Neuron (in vitro differentiated cells): ENCODE results near the gene TPPP2.

ENCODE experiments used
- H2AFZ ChIP-seq: one replicate; pipeline ENCODE4 v1.6.1; 2013; ENCODE audit warnings: low read depth, mild to moderate bottlenecking, inconsistent platforms, low read length, moderate library complexity
- H3K27me3 ChIP-seq: one replicate; pipeline ENCODE4 v1.6.1; 2013; ENCODE audit warnings: low read length; ENCODE audit not compliant: insufficient read depth
- H3K36me3 ChIP-seq: one replicate; pipeline ENCODE4 v1.6.1; 2013; ENCODE audit warnings: low read length; ENCODE audit not compliant: insufficient read depth
- H3K4me1 ChIP-seq: one replicate; pipeline ENCODE4 v1.6.1; 2013; ENCODE audit warnings: low read length; ENCODE audit not compliant: insufficient read depth
- H3K4me3 ChIP-seq: 2 replicates; pipeline ENCODE4 v1.5.1; 2013; ENCODE audit warnings: mild to moderate bottlenecking, low read length, moderate library complexity
- H3K9me3 ChIP-seq: one replicate; pipeline ENCODE4 v1.6.1; 2013; ENCODE audit warnings: low read length

Gene TPPP2

DNA sequence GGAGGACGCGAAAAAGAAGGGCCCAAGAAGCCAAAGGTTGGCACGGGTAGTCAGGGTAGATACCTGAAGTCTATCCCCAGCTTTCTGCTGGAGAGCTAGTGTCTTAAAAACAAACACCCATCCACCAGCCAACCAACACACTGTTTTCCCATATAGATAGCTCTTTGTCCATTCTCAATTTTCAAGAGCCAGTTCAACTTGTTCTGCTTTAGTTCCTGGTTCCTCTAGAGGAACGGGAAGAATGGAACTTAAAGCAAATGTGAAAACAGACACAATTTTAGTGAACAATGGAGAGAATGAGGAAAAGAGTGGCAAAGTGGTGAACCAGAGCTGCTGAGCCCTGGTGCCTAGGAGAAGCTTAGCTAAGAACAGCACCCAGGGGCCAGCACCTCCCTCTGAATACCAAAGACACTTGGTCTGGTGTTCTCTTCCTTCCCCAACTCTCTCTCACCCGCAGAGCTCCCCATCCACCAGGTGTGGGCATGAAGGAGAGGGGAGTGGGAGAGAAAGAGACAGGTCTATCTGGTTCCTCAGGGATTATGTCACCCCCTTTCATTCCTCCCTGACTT, 9.0 kb upstream of the TPPP2 start:
- no peak overlapping the region for H3K4me3 ChIP-seq
- no peaks in the 10 kb centered on the region for H3K9me3 ChIP-seq
- peaks cover 10% of the 10 kb centered on the region for H3K4me1 ChIP-seq
- H3K36me3 ChIP-seq: no peaks in the 10 kb centered on the region
- H2AFZ ChIP-seq: no peak overlapping the region
- peaks cover 41% of the 10 kb centered on the region for H3K27me3 ChIP-seq

DNA sequence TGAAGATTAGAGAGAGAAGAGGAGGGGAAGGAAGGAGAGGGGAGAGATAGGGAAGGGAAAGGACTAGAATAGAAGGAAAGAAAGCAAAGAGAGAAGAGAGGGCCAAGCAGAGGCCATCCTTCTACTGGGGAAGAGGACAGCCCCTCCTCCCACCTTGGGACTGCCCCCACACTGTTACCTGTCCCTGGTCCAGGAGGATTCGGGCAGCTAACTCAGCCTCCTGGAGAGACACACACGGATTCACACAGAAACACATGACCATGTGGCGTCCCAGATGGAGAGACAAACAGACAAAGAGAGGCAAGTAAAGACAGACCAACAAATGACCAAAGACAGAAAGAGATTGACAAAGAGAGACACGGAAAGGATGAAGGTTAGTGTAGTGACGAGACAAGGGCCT, 7.3 kb upstream of the TPPP2 start:
- H2AFZ ChIP-seq: no peak overlapping the region
- no peaks in the 10 kb centered on the region for H3K36me3 ChIP-seq
- no peak overlapping the region for H3K4me3 ChIP-seq
- H3K4me1 ChIP-seq: peaks cover 10% of the 10 kb centered on the region
- H3K9me3 ChIP-seq: no peaks in the 10 kb centered on the region
- H3K27me3 ChIP-seq: peaks cover 57% of the 10 kb centered on the region

DNA sequence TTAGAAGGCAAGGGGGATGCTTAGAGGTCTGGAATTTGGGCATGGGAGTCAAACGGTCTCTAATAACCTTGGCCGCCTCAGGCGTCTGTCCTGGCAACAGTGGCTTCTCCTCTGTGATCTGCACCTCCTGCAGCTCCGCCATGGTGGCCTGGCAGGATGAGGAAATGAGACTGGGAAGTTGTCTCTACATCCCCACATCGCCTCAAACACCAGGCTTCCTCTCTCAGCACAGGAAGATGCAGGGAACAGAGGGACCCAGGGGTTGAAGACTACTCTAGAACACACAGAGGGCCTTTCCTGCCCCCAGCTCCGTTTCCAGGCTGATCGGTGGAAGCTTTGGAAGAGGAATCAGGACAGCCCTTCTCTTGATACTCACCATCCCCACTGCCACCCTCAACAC, 6.8 kb upstream of the TPPP2 start:
- Histone ChIP-seq H3K4me3 (no peak overlapping the region), H3K9me3 (no peaks in the 10 kb centered on the region), H3K36me3 (no peaks in the 10 kb centered on the region), H2AFZ (no peak overlapping the region), H3K27me3 (peaks cover 57% of the 10 kb centered on the region), H3K4me1 (peaks cover 10% of the 10 kb centered on the region)

DNA sequence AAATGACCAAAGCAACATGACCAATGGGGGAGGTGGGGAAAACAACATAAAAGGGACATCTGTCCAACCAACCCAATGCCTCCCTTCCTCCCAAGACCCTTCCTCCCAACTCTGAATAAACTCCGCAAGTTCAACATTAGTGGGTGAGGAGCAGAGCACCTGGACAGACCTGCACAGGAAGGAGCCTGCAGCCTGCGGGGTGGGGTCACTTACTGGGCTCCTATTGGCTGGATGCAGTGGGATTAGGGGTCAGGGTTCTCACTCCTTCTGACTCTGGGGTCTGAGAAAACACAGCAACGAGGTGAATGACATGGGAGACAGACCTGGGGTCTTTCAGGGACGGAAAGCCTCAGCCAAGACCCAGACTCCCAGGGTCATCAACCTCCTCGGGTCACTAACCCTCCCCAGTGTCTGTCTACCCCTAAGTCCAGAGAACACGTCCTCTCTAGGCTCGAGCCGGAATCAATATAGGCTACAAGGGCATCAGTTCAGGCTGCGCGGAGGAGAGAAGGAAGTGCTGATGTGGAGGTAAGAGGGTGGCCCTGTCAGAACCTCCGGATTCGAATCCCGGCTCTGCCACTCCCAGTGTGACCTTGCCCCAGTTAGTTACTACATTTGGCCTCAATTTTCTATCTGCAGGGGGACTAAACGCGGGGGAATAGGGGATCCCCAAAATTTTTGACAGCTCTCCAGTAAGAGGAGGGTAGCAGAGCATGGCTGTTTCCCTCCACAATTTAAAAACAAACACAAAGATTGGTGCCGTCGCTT, 6.0 kb upstream of the TPPP2 start:
- H3K9me3 ChIP-seq: no peaks in the 10 kb centered on the region
- H3K36me3 ChIP-seq: no peaks in the 10 kb centered on the region
- peak overlapping the region; percentile 69 for H2AFZ ChIP-seq
- H3K27me3 ChIP-seq: peaks cover 57% of the 10 kb centered on the region
- H3K4me3 ChIP-seq: peak overlapping the region; percentile 41
- peaks cover 10% of the 10 kb centered on the region for H3K4me1 ChIP-seq

DNA sequence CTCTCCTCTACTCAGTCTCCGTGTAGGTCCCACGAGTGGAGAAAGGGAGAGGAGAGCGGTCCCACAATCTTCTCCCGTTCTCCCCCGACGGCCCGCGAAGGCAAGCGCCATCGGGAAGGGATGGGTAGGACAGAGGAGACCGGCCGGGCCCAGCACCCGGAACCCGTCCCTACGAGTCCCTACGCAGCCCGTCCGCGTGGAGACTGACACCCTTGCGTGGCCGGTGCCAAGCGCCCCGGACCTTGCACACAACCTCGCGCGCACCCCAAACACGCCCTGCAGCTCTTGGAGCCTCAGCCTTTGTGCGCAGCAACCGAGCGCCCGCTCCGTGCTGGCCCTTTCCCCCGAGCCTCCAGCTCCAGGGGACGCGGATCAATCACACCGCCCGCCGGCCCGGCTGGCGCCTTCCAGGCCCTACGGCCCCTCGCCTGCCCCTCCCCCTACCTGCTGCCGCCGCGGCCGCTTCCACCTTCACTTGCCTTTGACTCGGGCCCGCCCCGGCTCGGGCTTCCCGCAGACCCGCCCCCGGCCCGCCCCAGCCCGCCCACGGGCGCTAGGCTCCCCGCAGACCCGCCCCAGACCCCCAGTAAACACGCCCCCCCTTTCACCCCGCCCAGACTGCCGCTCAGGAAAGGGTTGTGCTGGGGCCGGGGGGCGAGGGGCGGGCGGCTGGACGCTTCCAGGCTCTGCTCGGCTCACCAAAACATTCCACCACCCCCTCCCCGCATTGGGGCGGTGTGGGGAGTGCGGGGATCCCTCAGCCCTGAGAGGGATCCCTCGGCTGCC, 5.2 kb upstream of the TPPP2 start, which contains the start of gene NDRG2:
Gene NDRG2, minus strand, starts transcription at position 477 of the 786 bp plus-strand sequence. CDS start 1,746 bp downstream, outside the sequence.
- Histone ChIP-seq H3K36me3 (no peaks in the 10 kb centered on the region), H2AFZ (peak within 1 kb of the TSS; percentile 69), H3K4me3 (peak within 1 kb of the TSS; percentile 41), H3K27me3 (peaks cover 59% of the 10 kb centered on the region), H3K4me1 (peaks cover 10% of the 10 kb centered on the region), H3K9me3 (no peaks in the 10 kb centered on the region)

DNA sequence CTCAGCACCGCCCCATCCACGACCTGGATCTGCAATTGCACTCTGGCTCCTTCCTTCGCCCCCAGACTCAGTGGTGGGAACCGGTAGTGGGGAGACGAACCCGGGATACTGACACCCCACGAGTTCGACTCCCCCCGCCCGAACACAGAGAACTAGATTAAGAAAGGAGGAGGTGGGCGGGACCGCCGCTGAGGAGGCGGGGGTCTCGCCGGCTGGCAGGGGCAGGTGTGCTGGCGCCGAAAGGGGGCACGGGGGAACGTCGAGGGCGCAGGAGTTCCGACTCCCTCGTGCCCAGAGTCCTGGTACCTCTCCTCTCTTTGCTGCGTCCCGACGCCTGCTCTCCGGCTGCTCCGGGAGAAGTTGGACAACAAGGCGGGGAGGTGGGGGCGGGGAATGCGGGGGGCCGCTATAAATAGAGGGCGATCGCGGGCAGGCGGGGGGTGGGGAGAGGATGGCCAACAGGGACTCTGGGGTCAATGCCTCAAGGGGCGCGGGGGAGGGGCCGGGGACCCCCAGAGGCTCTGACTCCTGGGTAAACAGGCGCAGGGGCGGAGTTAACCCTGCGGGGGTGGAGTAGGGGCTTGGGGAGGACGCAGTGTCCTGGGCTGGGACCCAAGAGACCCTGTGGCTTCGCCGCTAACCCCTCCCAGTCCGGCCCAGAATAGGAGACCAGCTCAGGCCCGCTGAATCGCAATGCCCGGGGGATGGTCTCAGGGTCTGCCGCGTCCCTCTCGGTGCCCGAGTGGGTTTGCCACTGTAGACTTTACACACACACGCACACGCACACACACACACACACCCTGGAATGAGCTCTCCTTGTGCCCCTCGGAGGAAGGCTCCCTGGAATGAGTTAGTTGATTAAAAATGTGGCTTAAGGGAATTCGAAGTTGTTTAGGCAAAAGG, 4.4 kb upstream of the TPPP2 start:
- Histone ChIP-seq H3K36me3 (no peaks in the 10 kb centered on the region), H3K4me3 (peak overlapping the region; percentile 29), H3K9me3 (no peaks in the 10 kb centered on the region), H3K27me3 (peaks cover 66% of the 10 kb centered on the region), H3K4me1 (peaks cover 10% of the 10 kb centered on the region), H2AFZ (no peak overlapping the region)

DNA sequence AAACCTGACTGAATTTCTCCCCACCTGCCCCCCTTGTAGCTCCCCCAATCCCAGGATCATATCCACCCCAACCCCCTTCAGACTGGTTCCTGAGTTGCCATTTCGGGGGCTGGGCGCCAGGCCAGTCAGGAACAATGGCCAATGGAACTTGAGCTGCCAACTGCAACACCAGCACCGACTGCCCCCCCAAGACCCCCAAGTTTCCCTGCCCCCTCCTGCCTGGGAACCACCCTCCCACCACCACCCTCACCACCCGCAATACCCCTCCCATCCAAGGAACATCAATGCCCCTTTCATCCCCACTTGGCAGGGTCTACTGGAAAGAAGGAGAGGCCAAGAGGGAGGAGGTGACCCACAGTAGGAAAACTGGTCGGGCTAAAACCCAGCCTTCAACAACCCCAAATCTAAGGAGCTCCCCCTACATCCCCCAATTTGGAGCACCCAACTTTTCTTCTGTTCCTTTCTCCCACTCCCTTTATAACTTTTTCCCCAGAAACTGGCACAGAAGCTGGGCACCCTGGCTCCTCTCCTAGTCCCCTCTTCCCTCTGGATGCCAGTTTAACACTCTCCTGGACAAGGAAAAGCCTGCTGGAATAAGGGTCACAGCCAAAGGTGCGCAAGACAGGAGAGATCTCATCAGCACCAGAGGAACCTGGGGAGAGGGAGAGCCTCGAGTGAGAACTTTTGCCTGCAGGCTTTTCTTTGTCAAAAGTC, 3.6 kb upstream of the TPPP2 start:
- Histone ChIP-seq H3K9me3 (no peaks in the 10 kb centered on the region), H3K4me3 (no peak overlapping the region), H2AFZ (no peak overlapping the region), H3K4me1 (peaks cover 10% of the 10 kb centered on the region), H3K27me3 (peaks cover 72% of the 10 kb centered on the region), H3K36me3 (no peaks in the 10 kb centered on the region)

DNA sequence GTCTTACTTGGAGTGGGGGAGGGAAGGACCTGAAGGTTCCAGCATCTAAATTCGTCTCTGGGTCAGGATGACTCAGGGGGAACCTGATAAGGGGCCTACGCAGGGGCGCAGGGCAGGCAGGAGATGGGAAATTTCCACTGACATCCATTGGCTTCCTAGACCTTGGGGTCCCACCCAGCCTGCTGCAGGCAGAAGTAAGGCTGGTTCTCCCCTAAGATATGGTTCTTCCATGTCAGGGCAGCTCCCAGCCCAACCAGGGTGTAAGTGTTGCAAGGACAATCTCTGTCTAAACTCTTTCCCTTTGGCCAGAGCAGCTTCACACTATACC, 3.1 kb upstream of the TPPP2 start:
- peaks cover 10% of the 10 kb centered on the region for H3K4me1 ChIP-seq
- peaks cover 71% of the 10 kb centered on the region for H3K27me3 ChIP-seq
- H2AFZ ChIP-seq: no peak overlapping the region
- no peaks in the 10 kb centered on the region for H3K9me3 ChIP-seq
- H3K4me3 ChIP-seq: no peak overlapping the region
- no peaks in the 10 kb centered on the region for H3K36me3 ChIP-seq

DNA sequence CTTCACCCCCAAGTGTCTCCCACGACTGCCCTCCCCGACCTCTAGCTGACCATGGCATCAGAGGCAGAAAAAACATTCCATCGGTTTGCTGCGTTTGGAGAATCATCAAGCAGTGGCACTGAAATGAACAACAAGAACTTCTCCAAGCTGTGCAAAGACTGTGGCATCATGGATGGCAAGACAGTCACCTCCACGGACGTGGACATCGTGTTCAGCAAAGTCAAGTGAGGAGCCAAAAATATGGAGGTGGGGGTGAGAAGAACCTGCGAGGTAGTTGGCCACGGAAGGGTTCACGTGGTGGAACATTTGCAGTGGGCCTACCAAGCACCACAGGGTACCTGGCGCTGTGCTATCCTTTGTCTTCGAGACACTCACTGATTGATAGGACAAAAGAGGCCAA, 514 bp downstream of the TPPP2 start:
- no peak overlapping the region for H3K4me3 ChIP-seq
- H3K27me3 ChIP-seq: peaks cover 61% of the 10 kb centered on the region
- no peaks in the 10 kb centered on the region for H3K4me1 ChIP-seq
- no peaks in the 10 kb centered on the region for H3K9me3 ChIP-seq
- H3K36me3 ChIP-seq: no peaks in the 10 kb centered on the region
- no peak overlapping the region for H2AFZ ChIP-seq

DNA sequence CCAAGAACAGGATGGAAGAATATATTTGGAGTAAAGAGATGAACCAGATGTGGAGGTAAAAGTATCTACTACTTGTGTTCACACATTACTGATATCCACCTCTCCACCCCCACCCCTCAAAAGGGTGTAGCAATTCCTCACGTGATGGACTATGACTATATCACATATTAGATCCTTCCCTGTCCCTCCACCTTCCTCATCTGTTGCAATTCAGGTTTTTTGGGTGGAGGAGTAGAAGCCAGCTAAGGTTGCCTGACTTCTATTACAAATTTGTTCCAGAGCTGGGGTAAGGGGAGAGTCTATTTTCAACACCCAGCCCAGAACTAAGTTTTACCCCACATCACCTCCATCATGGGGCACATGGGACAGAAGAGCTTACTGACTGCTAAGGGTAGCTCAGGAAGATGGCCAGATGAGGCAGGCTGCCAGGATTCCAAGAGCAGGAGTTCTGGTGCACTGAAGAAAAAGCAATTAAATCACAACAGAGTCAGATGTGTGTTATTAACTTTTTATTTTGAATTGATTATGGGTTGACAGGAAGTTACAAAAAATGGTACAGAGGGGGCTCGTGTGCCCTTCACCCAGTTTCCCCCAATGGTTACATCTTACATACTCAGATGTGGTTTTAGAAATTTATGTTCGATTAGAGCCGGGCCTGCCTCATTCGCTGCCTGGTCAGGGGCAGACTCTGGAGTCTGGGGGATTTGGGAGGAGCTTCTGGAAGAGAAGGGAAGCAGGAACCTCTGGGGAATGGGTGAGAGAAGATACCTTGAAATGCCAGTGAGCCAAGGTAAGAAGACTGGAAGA, 2.5 kb downstream of the TPPP2 start:
- H3K4me1 ChIP-seq: no peaks in the 10 kb centered on the region
- peaks cover 51% of the 10 kb centered on the region for H3K27me3 ChIP-seq
- no peaks in the 10 kb centered on the region for H3K36me3 ChIP-seq
- no peak overlapping the region for H3K4me3 ChIP-seq
- H2AFZ ChIP-seq: no peak overlapping the region
- no peaks in the 10 kb centered on the region for H3K9me3 ChIP-seq

DNA sequence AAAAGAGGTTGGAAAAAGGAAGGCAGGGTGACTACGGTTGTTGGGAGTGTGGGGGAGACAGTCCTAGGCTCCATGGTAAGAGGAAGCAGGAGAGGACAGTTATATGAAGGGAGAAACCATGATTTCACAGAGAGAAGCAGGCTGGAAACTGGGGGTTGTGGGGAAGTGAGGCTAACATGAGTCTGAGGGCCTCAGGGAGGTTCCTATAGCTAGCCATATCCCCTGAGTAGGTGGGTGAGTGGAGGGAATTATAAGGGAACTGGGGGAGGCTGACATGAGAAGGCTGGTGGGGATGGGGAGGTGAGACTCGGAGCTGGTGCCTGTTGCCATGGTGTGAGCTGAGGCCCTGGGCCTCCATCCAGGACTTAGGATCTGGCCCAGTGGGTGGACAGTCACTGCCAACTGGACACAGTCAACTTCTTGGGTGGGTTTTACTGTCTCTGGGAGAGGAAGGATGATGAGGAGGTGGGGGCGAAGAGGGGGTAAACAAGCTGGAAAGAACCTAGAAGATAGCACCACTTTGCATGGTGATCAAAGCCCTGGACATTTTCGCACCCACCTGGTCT, 3.2 kb downstream of the TPPP2 start:
- no peak overlapping the region for H3K4me3 ChIP-seq
- H3K27me3 ChIP-seq: peaks cover 49% of the 10 kb centered on the region
- H3K9me3 ChIP-seq: no peaks in the 10 kb centered on the region
- H2AFZ ChIP-seq: no peak overlapping the region
- no peaks in the 10 kb centered on the region for H3K4me1 ChIP-seq
- H3K36me3 ChIP-seq: no peaks in the 10 kb centered on the region
